Coronary artery (tissue), 2 donors: ENCODE results near the gene FKBP5.

Experiments
- DNase-seq: peaks from one replicate; pipeline ENCODE4 v3.0.0-alpha.2; 2017; ENCODE audit warnings: low spot score
- H3K27ac ChIP-seq, 2 donors: fragments of 200-600 bp; sonication (generic); one replicate each; pipeline ENCODE4 v1.5.1; 2016 to 2019
- H3K4me3 ChIP-seq: fragments of 200-600 bp; sonication (generic); 2 replicates; pipeline ENCODE4 v1.5.1; 2016; ENCODE audit warnings: mild to moderate bottlenecking, moderate library complexity
- TF ChIP-seq, protein P1 (sequence below): fragments of 200-600 bp; sonication (generic); IDR thresholded peaks from one replicate; pipeline ENCODE4 v1.5.1; 2019; ENCODE audit warnings: antibody characterized with exemption

Gene FKBP5

GRCh38 chr6:35594503-35595186 is 94.1 kb downstream of the FKBP5 start:
- no peak for DNase-seq
- peak overlapping the region in 1 of 2 donors; percentile 44 for H3K27ac ChIP-seq
- TF ChIP-seq, protein P1, sequence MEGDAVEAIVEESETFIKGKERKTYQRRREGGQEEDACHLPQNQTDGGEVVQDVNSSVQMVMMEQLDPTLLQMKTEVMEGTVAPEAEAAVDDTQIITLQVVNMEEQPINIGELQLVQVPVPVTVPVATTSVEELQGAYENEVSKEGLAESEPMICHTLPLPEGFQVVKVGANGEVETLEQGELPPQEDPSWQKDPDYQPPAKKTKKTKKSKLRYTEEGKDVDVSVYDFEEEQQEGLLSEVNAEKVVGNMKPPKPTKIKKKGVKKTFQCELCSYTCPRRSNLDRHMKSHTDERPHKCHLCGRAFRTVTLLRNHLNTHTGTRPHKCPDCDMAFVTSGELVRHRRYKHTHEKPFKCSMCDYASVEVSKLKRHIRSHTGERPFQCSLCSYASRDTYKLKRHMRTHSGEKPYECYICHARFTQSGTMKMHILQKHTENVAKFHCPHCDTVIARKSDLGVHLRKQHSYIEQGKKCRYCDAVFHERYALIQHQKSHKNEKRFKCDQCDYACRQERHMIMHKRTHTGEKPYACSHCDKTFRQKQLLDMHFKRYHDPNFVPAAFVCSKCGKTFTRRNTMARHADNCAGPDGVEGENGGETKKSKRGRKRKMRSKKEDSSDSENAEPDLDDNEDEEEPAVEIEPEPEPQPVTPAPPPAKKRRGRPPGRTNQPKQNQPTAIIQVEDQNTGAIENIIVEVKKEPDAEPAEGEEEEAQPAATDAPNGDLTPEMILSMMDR, result no peak
- no peak overlapping the region for H3K4me3 ChIP-seq

DNA sequence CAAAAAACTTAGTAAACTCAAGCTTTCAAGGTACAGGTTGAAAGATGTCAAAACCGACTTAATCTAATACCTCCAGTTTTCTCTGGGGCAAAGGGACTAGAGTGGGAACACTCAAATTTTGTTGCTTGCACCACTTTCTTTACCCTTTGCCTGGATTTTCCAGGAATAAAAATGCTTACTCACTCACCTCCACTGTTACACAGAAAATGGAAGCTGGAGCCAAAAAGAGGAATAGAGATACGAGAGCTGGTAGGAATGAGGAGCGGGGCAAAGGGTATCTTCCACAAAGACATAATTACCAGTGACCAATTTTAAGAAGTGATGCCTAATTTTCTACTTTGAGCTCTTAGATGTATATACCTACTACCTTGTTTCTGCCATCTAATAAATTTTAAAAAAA is 96.5 kb downstream of the FKBP5 start:
- TF ChIP-seq, protein P1, result no peak
- Histone ChIP-seq H3K4me3 (no peak overlapping the region), H3K27ac (peak overlapping the region; percentile 96)

DNA sequence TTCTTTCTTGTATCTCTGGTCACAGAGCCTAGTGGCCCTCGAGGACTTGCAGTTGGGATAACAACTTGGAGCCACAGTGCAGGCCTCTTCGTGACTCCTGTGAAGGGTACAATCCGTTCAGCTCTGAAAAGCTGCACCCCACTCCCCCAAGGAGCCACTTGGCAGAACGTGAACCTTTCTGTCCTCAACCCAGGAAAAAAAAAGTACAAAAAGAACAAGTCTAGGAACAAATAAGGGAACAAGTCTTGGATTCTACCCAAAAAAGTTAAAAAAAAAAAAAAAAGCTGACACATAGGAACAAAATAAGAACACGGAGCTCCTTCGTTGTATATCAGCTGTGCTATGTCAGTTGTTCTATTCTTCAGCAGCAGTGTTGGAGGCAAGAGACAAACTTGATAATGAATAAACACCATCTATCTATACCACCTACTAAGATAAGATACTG is 98.1 kb downstream of the FKBP5 start:
- TF ChIP-seq, protein P1, result no peak
- peak overlapping the region; percentile 96 for H3K27ac ChIP-seq
- DNase-seq, result peak; percentile 82
- H3K4me3 ChIP-seq, result no peak overlapping the region

More for the DNA sequence above, 96.5 kb downstream of the FKBP5 start:
- DNase-seq, result no peak

DNA sequence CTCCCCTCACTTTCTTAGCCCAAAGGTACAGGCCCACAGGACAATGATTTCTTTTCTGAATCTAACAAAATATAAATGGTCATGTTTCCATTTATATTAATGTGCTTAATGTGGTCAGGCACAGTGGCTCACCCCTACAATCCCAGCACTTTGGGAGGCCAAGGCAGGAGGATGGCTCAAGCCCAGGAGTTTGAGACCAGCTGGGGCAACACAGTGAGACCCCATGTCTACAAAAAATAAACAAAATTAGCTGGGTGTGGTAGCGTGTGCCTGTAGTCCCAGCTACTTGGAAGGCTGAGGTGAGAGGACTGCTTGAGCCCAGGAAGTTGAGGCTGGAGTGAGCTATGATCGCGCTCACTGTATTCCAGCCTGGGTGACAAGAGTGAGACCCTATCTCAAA is 98.8 kb downstream of the FKBP5 start:
- DNase-seq, result no peak
- no peak overlapping the region for H3K4me3 ChIP-seq
- peak overlapping the region; percentile 96 for H3K27ac ChIP-seq
- TF ChIP-seq, protein P1, result no peak

DNA sequence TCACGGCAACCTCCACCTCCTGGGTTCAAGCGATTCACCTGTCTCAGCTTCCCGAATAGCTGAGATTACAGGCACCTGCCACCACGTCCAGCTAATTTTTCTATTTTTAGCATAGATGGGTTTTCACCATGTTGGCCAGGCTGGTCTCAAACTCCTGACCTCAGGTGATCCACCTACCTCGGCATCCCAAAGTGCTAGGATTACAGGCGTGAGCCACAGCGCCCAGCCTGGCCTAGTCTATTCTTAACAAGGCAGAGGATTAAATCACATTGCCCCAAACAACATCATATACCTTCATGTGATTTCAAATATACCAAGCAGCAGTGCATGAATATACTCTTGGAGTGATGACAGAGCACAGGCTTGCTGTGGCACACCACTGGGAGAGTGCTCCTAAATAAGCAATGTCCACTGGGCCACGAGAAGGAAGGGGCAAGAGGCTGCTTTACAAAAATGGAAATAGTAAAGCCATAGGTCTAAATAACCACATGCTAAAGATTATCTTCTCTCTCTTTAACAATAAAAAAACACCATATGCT is 99.4 kb downstream of the FKBP5 start:
- TF ChIP-seq, protein P1, result no peak
- Histone ChIP-seq H3K27ac (peak overlapping the region; percentile 96), H3K4me3 (no peak overlapping the region)
- no peak for DNase-seq

DNA sequence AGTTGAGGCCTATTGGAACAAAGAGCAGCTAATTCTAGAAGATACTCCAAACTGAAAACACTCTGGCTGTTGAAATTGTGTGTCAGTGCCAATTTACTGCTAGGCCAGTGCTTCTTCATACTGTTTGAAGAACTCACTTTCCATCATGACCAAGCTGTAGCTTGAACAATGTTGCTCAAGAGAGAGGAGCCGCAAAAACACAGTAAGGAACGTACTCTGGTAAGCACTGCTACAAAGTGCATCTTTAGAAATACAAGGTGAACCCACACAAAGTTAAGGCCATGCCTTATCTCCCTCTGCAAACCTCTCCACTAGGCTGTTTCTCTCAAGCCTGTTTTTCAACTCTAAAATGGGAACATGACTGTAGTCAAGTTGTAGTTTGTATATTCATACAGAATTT is 101.5 kb downstream of the FKBP5 start:
- peak overlapping the region; percentile 39 to 79 for H3K27ac ChIP-seq

More for the DNA sequence above, 101.5 kb downstream of the FKBP5 start:
- TF ChIP-seq, protein P1, result no peak
- no peak for DNase-seq
- H3K4me3 ChIP-seq, result no peak overlapping the region
